Measurements from ENCODE around the gene KIAA1549. TPM values are rescaled to one million over a fixed set of nuclear protein-coding genes. Genes with fewer than 3 reads are reported as not detected.

KIAA1549 gene
- total and polyA plus RNA-seq, 2 of the 8 experiments (the other 6 are each of a cell fraction or from before 2014, with no cell fraction given): 6.5 to 17.3 TPM

- TF ChIP-seq CHD7 (IDR thresholded peaks at IDR 0.05; ENCODE audit: insufficient replicate concordance, low read length) (no peak), CEBPB (IDR thresholded peaks at IDR 0.05; ENCODE audit: low read depth, low read length) (no peak), FOSL1 (IDR thresholded peaks at IDR 0.05; ENCODE audit: insufficient read depth, low read depth, low read length) (no peak), YY1 (IDR thresholded peaks at IDR 0.05; ENCODE audit: low read depth, low read length) (no peak)
These were observed 135.5 kb downstream of the KIAA1549 start (continued) for GRCh38 chr7:138845711-138846110.

All from H1 (cell line).